HG03095 (cell line): ENCODE measurements around the gene SPAG8.

Source experiments
- ATAC-seq: cut with Tn5 transposase; IDR thresholded peaks from one replicate; pipeline ENCODE4 v1.9.1; 2021; ENCODE audit warnings: moderate library complexity; ENCODE audit not compliant: unreplicated experiment

The SPAG8 gene

GRCh38 chr9:35812025-35812602 is at the start of gene SPAG8:
Gene SPAG8, minus strand, starts transcription at chr9:35812262. Its CDS starts 115 bp downstream, at chr9:35812147.
- ATAC-seq = peak; percentile 67

- no peak for ATAC-seq
These were observed 49.3 kb upstream of the SPAG8 start for GRCh38 chr9:35861161-35861897.

GRCh38 chr9:35859990-35860339 is 47.9 kb upstream of the SPAG8 start:
- no peak for ATAC-seq

GRCh38 chr9:35859310-35859989 is 47.4 kb upstream of the SPAG8 start:
- no peak for ATAC-seq

GRCh38 chr9:35858458-35858857 is 46.4 kb upstream of the SPAG8 start:
- ATAC-seq = no peak

- ATAC-seq = no peak
These were observed 44.8 kb upstream of the SPAG8 start for GRCh38 chr9:35856882-35857281.

GRCh38 chr9:35856206-35856605 is 44.1 kb upstream of the SPAG8 start:
- no peak for ATAC-seq

GRCh38 chr9:35854091-35854762 is 42.2 kb upstream of the SPAG8 start:
- ATAC-seq = no peak

- ATAC-seq = no peak
These were observed 41.1 kb upstream of the SPAG8 start for GRCh38 chr9:35852876-35853865.

GRCh38 chr9:35852267-35852815 is 40.3 kb upstream of the SPAG8 start:
- no peak for ATAC-seq

- ATAC-seq = peak; percentile 87
These were observed 35.9 kb upstream of the SPAG8 start for GRCh38 chr9:35847792-35848572.

GRCh38 chr9:35845824-35846771 is 34.0 kb upstream of the SPAG8 start:
- no peak for ATAC-seq

- ATAC-seq = no peak
These were observed 32.7 kb upstream of the SPAG8 start for GRCh38 chr9:35844628-35845270.

- peak; percentile 81 for ATAC-seq
These were observed 30.7 kb upstream of the SPAG8 start for GRCh38 chr9:35842795-35843194.

- no peak for ATAC-seq
These were observed 30.1 kb upstream of the SPAG8 start for GRCh38 chr9:35842020-35842745.

- no peak for ATAC-seq
These were observed 29.5 kb upstream of the SPAG8 start for GRCh38 chr9:35841645-35841900.

- no peak for ATAC-seq
These were observed 29.0 kb upstream of the SPAG8 start for GRCh38 chr9:35840881-35841644.
